NCI-H226 (cell line): ENCODE measurements around the gene SBNO2.

Experiments used
- DNase-seq: peaks from one replicate; pipeline ENCODE4 v3.0.0-alpha.2; 2015

The SBNO2 gene

GRCh38 chr19:1103708-1104310, 70.3 kb downstream of the SBNO2 start, which contains the start of gene GPX4:
GPX4 (plus strand) TSS chr19:1103994; CDS start chr19:1104044, 50 bp downstream.
- DNase-seq, result peak; percentile 97

- DNase-seq, result peak; percentile 46
Measured at GRCh38 chr19:1103132-1103707, 70.8 kb downstream of the SBNO2 start.

- peak; percentile 96 for DNase-seq
Measured at GRCh38 chr19:1102407-1103131, 71.5 kb downstream of the SBNO2 start.

GRCh38 chr19:1101337-1101698, 72.8 kb downstream of the SBNO2 start:
- DNase-seq, result no peak

GRCh38 chr19:1098177-1099051, 75.7 kb downstream of the SBNO2 start:
- no peak for DNase-seq

- DNase-seq, result no peak
Measured at GRCh38 chr19:1097810-1098176, 76.3 kb downstream of the SBNO2 start.

- DNase-seq, result peak; percentile 95
Measured at GRCh38 chr19:1094978-1095701, 78.9 kb downstream of the SBNO2 start, which contains the start of gene POLR2E. POLR2E (minus strand) TSS chr19:1095375; CDS start chr19:1095315, 60 bp downstream.

GRCh38 chr19:1094655-1094977, 79.5 kb downstream of the SBNO2 start:
- no peak for DNase-seq

- DNase-seq, result no peak
Measured at GRCh38 chr19:1093811-1094553, 80.1 kb downstream of the SBNO2 start.

- DNase-seq, result no peak
Measured at GRCh38 chr19:1093330-1093729, 80.7 kb downstream of the SBNO2 start.

GRCh38 chr19:1091544-1092175, 82.4 kb downstream of the SBNO2 start:
- DNase-seq, result no peak

- DNase-seq, result no peak
Measured at GRCh38 chr19:1090731-1091543, 83.1 kb downstream of the SBNO2 start.

- no peak for DNase-seq
Measured at GRCh38 chr19:1089891-1090290, 84.2 kb downstream of the SBNO2 start.

- no peak for DNase-seq
Measured at GRCh38 chr19:1089126-1089771, 84.8 kb downstream of the SBNO2 start.

- DNase-seq, result no peak
Measured at GRCh38 chr19:1088416-1089010, 85.6 kb downstream of the SBNO2 start.

GRCh38 chr19:1087813-1088415, 86.2 kb downstream of the SBNO2 start:
- no peak for DNase-seq

GRCh38 chr19:1086613-1087012, 87.5 kb downstream of the SBNO2 start:
- no peak for DNase-seq

GRCh38 chr19:1085676-1086442, 88.2 kb downstream of the SBNO2 start:
- no peak for DNase-seq
